Right cardiac atrium (tissue), 5 donors: ENCODE results near the gene TIMM23B. TPM values are rescaled to one million over a fixed set of nuclear protein-coding genes. Genes with fewer than 3 reads are reported as not detected.
"Not testable (repeated sequence)": the region's sequence is repeated elsewhere in the genome, so short reads cannot be mapped to it uniquely, and the experiment has no call there.

Experiments used
- ATAC-seq, 2 donors: fragments of 200-7000 bp; cut with Tn5 transposase; one replicate each; pipeline versions ENCODE4 v1.8.0 to v1.9.1; 2020; ENCODE audit warnings: moderate library complexity in 2 of 2, mild to moderate bottlenecking in 1 of 2
- DNase-seq, 3 donors: peaks; one replicate each; pipeline ENCODE4 v3.0.0-alpha.2; 2020
- H3K27ac ChIP-seq: one replicate; pipeline ENCODE4 v1.5.1; 2013; ENCODE audit warnings: mild to moderate bottlenecking, low read length, control low read depth, moderate library complexity
- H3K27me3 ChIP-seq: one replicate; pipeline ENCODE4 v1.6.1; 2013; ENCODE audit not compliant: control insufficient read depth, insufficient read depth
- H3K4me1 ChIP-seq: one replicate; pipeline ENCODE4 v1.6.1; 2013; ENCODE audit warnings: low read length; ENCODE audit not compliant: control insufficient read depth, insufficient read depth
- H3K4me3 ChIP-seq: one replicate; pipeline ENCODE4 v1.5.1; 2013; ENCODE audit warnings: low read length, control low read depth
- H3K9me3 ChIP-seq: one replicate; pipeline ENCODE4 v1.6.1; 2013; ENCODE audit warnings: low read length; ENCODE audit not compliant: control insufficient read depth
- WGBS: extraction: QIAGEN DNeasy Blood & Tissue Kit; methylation state at CpG from one replicate; pipeline ENCODE4 v1.1.7; 2013; 5-methylcytosine and 5-hydroxymethylcytosine counted together
- intact Hi-C, 4 donors: fragments of 100-400 bp; cut with DNase I; formaldehyde crosslinking; loops; one replicate each; pipeline versions ENCODE4 v1.11.0 to v1.14.0; 2022 to 2023
- polyA plus RNA-seq: library from polyadenylated mRNA; stranded (reverse); fragments of 200-250 nt; gene quantifications from one replicate; pipeline ENCODE4 v1.2.3, GENCODE V29; 2013
- total RNA-seq, 4 donors: library from RNA; stranded (reverse); fragmentation: NEBNext Ultra II Directional; extraction: Animal tissue kit (Norgen Biotek cat#: 25700); gene quantifications; one replicate each; pipeline ENCODE4 v1.2.1, GENCODE V29; 2021
- donor health status: healthy with polysubstance abuse.
- donor health status: DM: no; HTN: yes; CAD: no.
- donor health status: DM: no; HTN: no; CAD: no.
- donor health status: DM: no; HTN: yes; CAD: no; lungs with severe emphysema.
- donor health status: DM: yes; HTN: yes; CAD: no.

TIMM23B gene
- total and polyA plus RNA-seq, 5 donors = 13.7 to 19.2 (median 16.7) TPM

- H3K4me1 ChIP-seq, H3K27me3 ChIP-seq, intact Hi-C loops, H3K4me3 ChIP-seq, ATAC-seq, H3K27ac ChIP-seq, DNase-seq, H3K9me3 ChIP-seq: not testable (repeated sequence)
- 97% methylated on average over 3 of the region's 3 CpGs for WGBS
Measured at GRCh38 chr10:49977756-49978155, 35.9 kb downstream of the TIMM23B start.

- ATAC-seq, DNase-seq, H3K4me1 ChIP-seq, H3K27ac ChIP-seq, intact Hi-C loops, H3K27me3 ChIP-seq, H3K9me3 ChIP-seq, H3K4me3 ChIP-seq: not testable (repeated sequence)
- WGBS = 81% methylated on average over 3 of the region's 3 CpGs
Measured at GRCh38 chr10:49987207-49987606, 45.4 kb downstream of the TIMM23B start.

- H3K27ac ChIP-seq, DNase-seq, H3K27me3 ChIP-seq, H3K4me1 ChIP-seq, H3K9me3 ChIP-seq, intact Hi-C loops, ATAC-seq, H3K4me3 ChIP-seq: not testable (repeated sequence)
- WGBS = 93% methylated on average over 15 of the region's 18 CpGs
Measured at GRCh38 chr10:49988376-49988775, 46.5 kb downstream of the TIMM23B start, which contains the start of gene AGAP6. Gene AGAP6, plus strand, starts transcription at chr10:49988406. Its CDS starts 310 bp downstream, at chr10:49988716.

- DNase-seq, intact Hi-C loops, ATAC-seq, H3K9me3 ChIP-seq, H3K4me1 ChIP-seq, H3K27ac ChIP-seq, H3K4me3 ChIP-seq, H3K27me3 ChIP-seq: not testable (repeated sequence)
- 84% methylated on average over 5 of the region's 5 CpGs for WGBS
Measured at GRCh38 chr10:49995321-49995720, 53.5 kb downstream of the TIMM23B start.

GRCh38 chr10:50014024-50014423 lies 72.2 kb downstream of the TIMM23B start:
- DNase-seq, H3K4me3 ChIP-seq, H3K27me3 ChIP-seq, ATAC-seq, intact Hi-C loops, H3K27ac ChIP-seq, H3K4me1 ChIP-seq, H3K9me3 ChIP-seq: not testable (repeated sequence)
- WGBS = 83% methylated on average over 1 of the region's 7 CpGs

GRCh38 chr10:50015596-50016220 lies 73.9 kb downstream of the TIMM23B start:
- DNase-seq, intact Hi-C loops, ATAC-seq, H3K9me3 ChIP-seq, H3K4me3 ChIP-seq, H3K4me1 ChIP-seq, H3K27me3 ChIP-seq, H3K27ac ChIP-seq: not testable (repeated sequence)
- 60% methylated on average over 9 of the region's 9 CpGs for WGBS

GRCh38 chr10:50016926-50017325 lies 75.1 kb downstream of the TIMM23B start:
- H3K27ac ChIP-seq, H3K27me3 ChIP-seq, intact Hi-C loops, DNase-seq, H3K4me3 ChIP-seq, ATAC-seq, H3K9me3 ChIP-seq, H3K4me1 ChIP-seq: not testable (repeated sequence)
- WGBS = 81% methylated on average over 5 of the region's 5 CpGs

GRCh38 chr10:50017646-50018045 lies 75.8 kb downstream of the TIMM23B start:
- WGBS = 89% methylated on average over 5 of the region's 5 CpGs
- H3K9me3 ChIP-seq, intact Hi-C loops, ATAC-seq, H3K27me3 ChIP-seq, DNase-seq, H3K27ac ChIP-seq, H3K4me3 ChIP-seq, H3K4me1 ChIP-seq: not testable (repeated sequence)

- WGBS = 84% methylated on average over 3 of the region's 3 CpGs
- H3K27me3 ChIP-seq, ATAC-seq, H3K4me3 ChIP-seq, H3K9me3 ChIP-seq, H3K27ac ChIP-seq, intact Hi-C loops, H3K4me1 ChIP-seq: not testable (repeated sequence)
- peak in 1 of 3 donors; percentile 49 for DNase-seq
Measured at GRCh38 chr10:50019279-50019678, 77.4 kb downstream of the TIMM23B start.

GRCh38 chr10:50020451-50021024 lies 78.7 kb downstream of the TIMM23B start:
- H3K27ac ChIP-seq, H3K9me3 ChIP-seq, DNase-seq, H3K27me3 ChIP-seq, intact Hi-C loops, H3K4me1 ChIP-seq, H3K4me3 ChIP-seq, ATAC-seq: not testable (repeated sequence)
- 82% methylated on average over 13 of the region's 13 CpGs for WGBS

- Histone ChIP-seq H3K27ac (no peak overlapping the region), H3K9me3 (no peaks in the 10 kb centered on the region), H3K4me1 (no peaks in the 10 kb centered on the region), H3K4me3 (no peak overlapping the region), H3K27me3 (no peaks in the 10 kb centered on the region)
- WGBS = 83% methylated on average over 3 of the region's 3 CpGs
- DNase-seq (no peak), ATAC-seq (no peak)
- intact Hi-C loops = no loop called here
Measured at GRCh38 chr10:50021646-50022045, 79.8 kb downstream of the TIMM23B start.
